Body of pancreas (tissue), 4 donors: ENCODE data around the gene CACNA1E. TPM values are rescaled to one million over a fixed set of nuclear protein-coding genes. Genes with fewer than 3 reads are reported as not detected.
"Not testable (repeated sequence)": the region's sequence is repeated elsewhere in the genome, so short reads cannot be mapped to it uniquely, and the experiment has no call there.

ENCODE experiments used
- ATAC-seq: fragments of 150-250 bp; one replicate; pipeline ENCODE4 v1.9.1; 2016
- DNase-seq, 4 donors: peaks; one replicate each; pipeline ENCODE4 v3.0.0-alpha.2; 2019
- H3K27ac ChIP-seq, 4 donors: fragments of 200-600 bp; sonication (generic); 1 replicate in 3 of 4; 2 replicates in 1 of 4; pipeline versions ENCODE4 v1.5.1 to v1.6.1; 2016 to 2019; ENCODE audit warnings: mild to moderate bottlenecking in 1 of 4, mixed read lengths in 1 of 4, moderate library complexity in 1 of 4
- H3K27me3 ChIP-seq, 2 donors: fragments of 200-600 bp; sonication (generic); one replicate each; pipeline ENCODE4 v1.6.0; 2016; ENCODE audit warnings: mild to moderate bottlenecking in 1 of 2
- H3K36me3 ChIP-seq, 2 donors: fragments of 200-600 bp; sonication (generic); replicated peaks in 1 of 2; 2 replicates each; pipeline ENCODE4 v1.5.1; 2016; ENCODE audit warnings: low read depth in 2 of 2; ENCODE audit not compliant: insufficient read depth in 1 of 2
- H3K4me1 ChIP-seq: fragments of 200-600 bp; sonication (generic); one replicate; pipeline ENCODE4 v1.6.0; 2016
- H3K4me3 ChIP-seq, 2 donors: fragments of 200-600 bp; sonication (generic); 1 replicate in 1 of 2; 2 replicates in 1 of 2; pipeline ENCODE4 v1.5.1; 2016 to 2019
- H3K9me3 ChIP-seq, 3 donors: fragments of 200-600 bp; sonication (generic); 1 replicate in 2 of 3; 2 replicates in 1 of 3; pipeline ENCODE4 v1.5.1; 2016
- CTCF ChIP-seq, 7 experiments: fragments of 450-650 bp in 4 of 7; fragments of 200-600 bp in 3 of 7; sonication (generic) in 3 of 7; IDR thresholded peaks; one replicate each; pipeline ENCODE4 v1.5.1; 2016 to 2019; ENCODE audit warnings: antibody characterized with exemption in 7 of 7
- POLR2A ChIP-seq, 3 donors: fragments of 450-650 bp; IDR thresholded peaks; one replicate each; pipeline ENCODE4 v1.6.1; 2016; ENCODE audit warnings: antibody characterized with exemption in 3 of 3, mild to moderate bottlenecking in 2 of 3
- WGBS, 2 donors: methylation state at CpG; one replicate each; pipeline ENCODE4 v1.1.5; 2017; 5-methylcytosine and 5-hydroxymethylcytosine counted together
- intact Hi-C: fragments of 100-400 bp; cut with DNase I; formaldehyde crosslinking; loops from one replicate; pipeline ENCODE4 v1.15.1; 2023
- small RNA-seq: library from RNA; depleted of rRNA; stranded (forward); fragments of <200 nt; gene quantifications from one replicate; pipeline ENCODE3, GENCODE V24; 2016
- total RNA-seq, 2 donors: library from RNA; depleted of rRNA; stranded (reverse); fragments of >200 nt; gene quantifications; one replicate each; pipeline ENCODE4 v1.1.0, GENCODE V29; 2016

The CACNA1E gene
- total RNA-seq, 2 donors from 2014 or later = 1.0 TPM; not detected in 1

- H3K27me3 ChIP-seq = no peaks in the 10 kb centered on the region
- no peaks in the 10 kb centered on the region for H3K4me1 ChIP-seq
- intact Hi-C loops = no loop called here
- TF ChIP-seq CTCF (IDR thresholded peaks at IDR 0.05) (no peak), POLR2A (IDR thresholded peaks at IDR 0.05) (no peak)
- ATAC-seq (no peak), DNase-seq (no peak)
- no peak overlapping the region for H3K4me3 ChIP-seq
- H3K9me3 ChIP-seq = no peaks in the 10 kb centered on the region
- no peaks in the 10 kb centered on the region for H3K36me3 ChIP-seq
- no peak overlapping the region for H3K27ac ChIP-seq
These were observed 363.4 kb downstream of the CACNA1E start for GRCh38 chr1:181846681-181847080.

- H3K36me3 ChIP-seq = no peaks in the 10 kb centered on the region
- 33 to 50% methylated on average over 1 to 4 of the region's 4 CpGs for WGBS, 2 donors
- intact Hi-C loops = no loop called here
These were observed 365.8 kb downstream of the CACNA1E start for GRCh38 chr1:181849071-181849470.

DNA sequence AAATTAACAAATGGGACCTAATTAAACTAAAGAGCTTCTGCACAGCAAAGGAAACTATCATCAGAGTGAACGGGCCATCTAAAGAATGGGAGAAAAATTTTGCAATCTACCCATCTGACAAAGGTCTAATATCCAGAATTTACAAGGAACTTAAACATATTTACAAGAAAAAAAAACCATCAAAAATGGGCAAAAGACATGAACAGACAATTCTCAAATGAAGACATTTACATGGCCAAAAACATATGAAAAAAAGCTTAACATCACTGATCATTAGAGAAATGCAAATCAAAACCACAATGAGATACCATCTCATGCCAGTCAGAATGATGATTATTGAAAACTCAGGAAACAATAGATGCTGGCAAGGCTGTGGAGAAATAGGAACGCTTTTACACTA is 370.9 kb downstream of the CACNA1E start:
- ATAC-seq, DNase-seq, intact Hi-C loops, H3K27me3 ChIP-seq, H3K36me3 ChIP-seq, H3K4me1 ChIP-seq, H3K4me3 ChIP-seq, H3K27ac ChIP-seq, H3K9me3 ChIP-seq: not testable (repeated sequence)
- WGBS, 2 donors = 64 to 78% methylated on average over 2 of the region's 2 CpGs

More at GRCh38 chr1:181849071-181849470, 365.8 kb downstream of the CACNA1E start:
- no peak for ATAC-seq
- H3K27me3 ChIP-seq = no peaks in the 10 kb centered on the region
- no peaks in the 10 kb centered on the region for H3K9me3 ChIP-seq
- TF ChIP-seq CTCF (IDR thresholded peaks at IDR 0.05) (no peak), POLR2A (IDR thresholded peaks at IDR 0.05) (no peak)
- no peak overlapping the region for H3K4me3 ChIP-seq
- DNase-seq = no peak
- no peak overlapping the region for H3K27ac ChIP-seq
- H3K4me1 ChIP-seq = no peaks in the 10 kb centered on the region

DNA sequence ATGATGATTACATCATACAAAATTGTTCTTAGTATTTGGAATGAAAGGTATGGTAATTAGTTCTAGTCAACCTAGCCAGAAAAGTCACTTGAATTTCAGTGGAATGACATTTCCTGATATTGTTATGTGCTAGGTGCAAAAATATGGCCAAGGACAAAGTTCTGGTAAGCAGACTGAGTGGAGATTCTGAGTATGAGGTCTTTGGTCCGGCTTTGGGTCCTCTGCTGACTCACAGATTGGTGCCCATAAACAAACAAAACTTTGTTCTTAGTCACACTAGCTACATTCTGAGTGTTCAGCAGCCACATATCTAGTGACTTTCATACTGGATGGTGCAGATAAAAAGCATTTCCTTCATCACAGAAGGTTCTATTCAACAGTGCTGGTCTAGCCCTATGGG is 372.1 kb downstream of the CACNA1E start:
- 58 to 67% methylated on average over 1 of the region's 1 CpG for WGBS, 2 donors
- TF ChIP-seq CTCF (IDR thresholded peaks at IDR 0.05) = no peak
- TF ChIP-seq POLR2A (IDR thresholded peaks at IDR 0.05) = no peak
- Histone ChIP-seq H3K27ac (no peak overlapping the region), H3K9me3 (no peaks in the 10 kb centered on the region), H3K27me3 (no peaks in the 10 kb centered on the region), H3K4me1 (no peaks in the 10 kb centered on the region), H3K4me3 (no peak overlapping the region), H3K36me3 (no peaks in the 10 kb centered on the region)
- ATAC-seq (no peak), DNase-seq (no peak)
- intact Hi-C loops = no loop called here

Small RNA genes within 50 kb of the gene (small RNA-seq; reads per million reads assigned to genes)
- not detected for gene RF00017
- gene RNA5SP70 = not detected
